NB4 (cell line): Measurements from ENCODE around the gene NR2F1-AS1.

Experiments used
- DNase-seq: peaks from one replicate; pipeline ENCODE4 v3.0.0; 2010; ENCODE audit warnings: low read depth
- H3K4me3 ChIP-seq: one replicate; pipeline ENCODE4 v1.5.1; 2011; ENCODE audit warnings: mild to moderate bottlenecking, low read depth, low read length, moderate library complexity
- CTCF ChIP-seq: IDR thresholded peaks from one replicate; pipeline ENCODE4 v1.5.1; 2012; ENCODE audit warnings: low read depth, low read length
- MYC ChIP-seq: IDR thresholded peaks from 2 replicates; pipeline ENCODE4 v1.6.1; 2011; ENCODE audit warnings: low read depth, low read length
- POLR2A ChIP-seq: IDR thresholded peaks from 2 replicates; pipeline ENCODE4 v1.6.1; 2011; ENCODE audit warnings: mild to moderate bottlenecking; ENCODE audit not compliant: insufficient read length; ENCODE audit errors: extremely low read depth
- TF ChIP-seq, protein P1 (sequence below): IDR thresholded peaks from 2 replicates; pipeline ENCODE4 v1.6.1; 2011; ENCODE audit warnings: low read depth, low read length

Gene NR2F1-AS1

DNA sequence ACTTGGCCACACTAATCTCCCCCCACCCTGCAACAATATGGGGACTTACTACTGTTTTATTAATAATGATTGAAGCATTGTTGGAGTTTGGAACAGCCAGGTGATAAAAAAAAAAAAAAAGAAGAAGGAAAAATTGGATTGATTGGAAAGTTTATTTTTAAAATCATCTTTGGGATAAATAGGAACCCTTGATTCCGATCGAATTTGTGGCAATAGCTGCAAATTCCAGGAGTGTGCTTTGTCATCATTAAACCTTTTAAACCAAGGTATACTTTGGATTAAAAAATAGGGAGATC is 1.1 kb upstream of the NR2F1-AS1 start:
- TF ChIP-seq MYC, result no peak
- no peak for TF ChIP-seq CTCF
- TF ChIP-seq POLR2A, result no peak
- TF ChIP-seq, protein P1, sequence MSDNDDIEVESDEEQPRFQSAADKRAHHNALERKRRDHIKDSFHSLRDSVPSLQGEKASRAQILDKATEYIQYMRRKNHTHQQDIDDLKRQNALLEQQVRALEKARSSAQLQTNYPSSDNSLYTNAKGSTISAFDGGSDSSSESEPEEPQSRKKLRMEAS, result no peak
- no peak overlapping the region for H3K4me3 ChIP-seq
- no peak for DNase-seq

DNA sequence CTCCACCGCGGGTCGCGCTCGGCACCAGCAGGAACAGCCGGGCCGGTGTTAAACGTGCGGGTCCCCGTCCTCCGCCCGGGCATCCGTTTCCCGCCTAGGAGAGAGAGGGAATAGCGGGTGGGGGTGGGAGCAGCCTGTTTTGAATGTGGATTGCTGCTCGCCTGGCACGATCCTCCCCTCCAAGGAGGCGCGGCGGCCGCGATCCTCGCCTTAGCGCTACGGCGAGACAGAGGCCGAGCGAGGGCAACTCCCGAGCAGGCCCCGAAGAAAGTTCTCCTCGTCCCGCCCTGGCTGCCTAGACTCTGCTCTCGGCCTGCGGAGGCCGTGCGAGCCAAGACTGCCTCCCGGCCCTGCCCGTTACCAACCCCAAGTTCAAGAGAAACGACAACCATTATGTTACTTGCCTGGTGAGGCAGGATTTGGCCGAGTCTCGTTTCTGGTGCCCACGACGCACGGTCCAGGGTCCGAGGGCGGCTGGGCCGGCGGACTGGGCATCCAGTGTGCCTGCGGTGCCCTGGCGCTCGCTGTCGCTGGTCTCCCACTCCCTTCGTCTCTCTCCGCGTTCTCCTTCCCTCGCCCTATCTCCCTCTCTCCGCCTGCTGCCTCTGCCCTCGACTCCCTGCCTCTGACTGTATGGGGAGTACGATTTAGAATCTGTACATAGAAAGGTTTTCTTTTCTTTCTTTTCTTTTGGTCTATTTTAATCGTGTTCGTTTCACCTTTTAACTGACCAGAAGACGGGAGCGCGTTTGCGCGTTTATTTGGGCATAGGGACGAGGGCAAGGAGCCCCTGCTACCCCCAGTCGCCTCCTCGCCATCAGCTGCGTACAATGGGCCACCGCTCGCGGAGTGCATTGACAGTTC is 724 bp downstream of the NR2F1-AS1 start:
- TF ChIP-seq, protein P1, result no peak
- no peak for TF ChIP-seq CTCF
- TF ChIP-seq MYC, result no peak
- DNase-seq, result peak; percentile 65
- peak overlapping the region; percentile 63 for H3K4me3 ChIP-seq

- no peak for TF ChIP-seq POLR2A
- H3K4me3 ChIP-seq, result peak overlapping the region; percentile 63
- DNase-seq, result peak; percentile 82
Observed at GRCh38 chr5:93579692-93580062, 1.3 kb downstream of the NR2F1-AS1 start.

DNA sequence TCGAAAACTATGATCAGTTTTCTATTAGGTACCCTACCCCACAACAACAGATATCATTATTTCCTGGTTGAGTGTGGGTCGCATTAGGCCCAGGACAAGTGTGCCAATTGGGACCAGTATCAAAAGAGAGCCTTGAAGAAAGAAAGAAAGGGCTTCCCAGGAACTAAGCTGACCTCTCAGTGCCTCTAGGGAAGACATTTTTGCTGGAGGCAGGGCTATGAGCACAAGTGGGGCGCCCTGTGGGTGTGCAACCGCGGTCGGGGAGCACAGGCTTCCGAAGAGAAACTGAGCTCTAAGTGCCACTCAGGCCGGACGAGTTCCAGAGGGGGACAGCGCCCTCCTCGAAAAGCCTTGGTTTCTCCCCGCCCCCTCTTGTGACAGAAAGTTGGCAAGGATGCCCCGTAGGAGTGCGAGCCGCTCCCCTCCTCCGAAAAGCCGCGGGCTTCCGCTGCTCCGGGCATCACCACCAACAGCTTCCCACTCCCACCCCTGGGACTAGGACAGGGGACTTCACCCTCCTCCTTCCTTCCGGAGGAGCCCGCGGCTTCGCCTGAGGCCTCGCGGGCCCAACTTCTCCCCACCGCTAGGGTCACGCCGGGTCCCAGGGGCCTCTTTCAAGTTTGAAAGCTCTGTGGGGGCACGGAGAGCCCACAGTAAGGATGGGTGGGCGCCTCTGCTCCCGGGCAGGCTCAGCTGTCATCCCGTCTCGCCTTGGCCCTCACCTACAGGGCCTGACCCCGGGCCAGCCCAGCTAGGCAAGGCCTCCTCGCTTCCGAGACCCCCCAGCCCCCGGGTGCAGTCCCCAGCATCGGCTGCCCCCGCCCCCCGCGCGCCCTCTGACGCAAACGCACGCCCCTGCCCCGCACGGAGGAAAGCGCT is 2.0 kb downstream of the NR2F1-AS1 start:
- DNase-seq, result peak; percentile 96
- TF ChIP-seq, protein P1, result peak; percentile 60
- TF ChIP-seq MYC (peak; percentile 27; the same call in 1 of the 2 replicates), CTCF (no peak), POLR2A (peak; percentile 20)
- peak overlapping the region; percentile 63 for H3K4me3 ChIP-seq

- DNase-seq, result peak; percentile 20
- no peak overlapping the region for H3K4me3 ChIP-seq
- TF ChIP-seq, protein P1, result no peak
- no peak for TF ChIP-seq POLR2A
- no peak for TF ChIP-seq CTCF
- no peak for TF ChIP-seq MYC
Observed at GRCh38 chr5:93577854-93578812, 2.9 kb downstream of the NR2F1-AS1 start.
